HK-2 (cell line): ENCODE measurements around the gene PARVB.

Experiments
- DNase-seq: peaks from one replicate; pipeline ENCODE4 v3.0.0-alpha.2; 2018; ENCODE audit not compliant: unreplicated experiment

PARVB gene

GRCh38 chr22:44181912-44182587 lies 157.9 kb downstream of the PARVB start:
- DNase-seq: no peak

GRCh38 chr22:44182588-44183286 lies 158.6 kb downstream of the PARVB start:
- no peak for DNase-seq

GRCh38 chr22:44183287-44183588 lies 159.1 kb downstream of the PARVB start:
- no peak for DNase-seq

GRCh38 chr22:44184006-44184405 lies 159.9 kb downstream of the PARVB start:
- DNase-seq: no peak

GRCh38 chr22:44185237-44186120 lies 161.4 kb downstream of the PARVB start:
- DNase-seq: no peak

- no peak for DNase-seq
Measured at GRCh38 chr22:44186121-44186510, 162.0 kb downstream of the PARVB start.

GRCh38 chr22:44186737-44187136 lies 162.6 kb downstream of the PARVB start:
- DNase-seq: no peak

GRCh38 chr22:44187652-44188230 lies 163.6 kb downstream of the PARVB start:
- no peak for DNase-seq

GRCh38 chr22:44188316-44188715 lies 164.2 kb downstream of the PARVB start:
- DNase-seq: no peak

- DNase-seq: no peak
Measured at GRCh38 chr22:44188986-44189630, 165.0 kb downstream of the PARVB start.

- DNase-seq: no peak
Measured at GRCh38 chr22:44190381-44190976, 166.4 kb downstream of the PARVB start.

- no peak for DNase-seq
Measured at GRCh38 chr22:44191036-44191454, 166.9 kb downstream of the PARVB start.

- no peak for DNase-seq
Measured at GRCh38 chr22:44192098-44192815, 168.2 kb downstream of the PARVB start.

GRCh38 chr22:44192816-44193534 lies 168.9 kb downstream of the PARVB start:
- no peak for DNase-seq

- DNase-seq: no peak
Measured at GRCh38 chr22:44193535-44193891, 169.4 kb downstream of the PARVB start.

- DNase-seq: no peak
Measured at GRCh38 chr22:44194569-44194968, 170.5 kb downstream of the PARVB start.

- no peak for DNase-seq
Measured at GRCh38 chr22:44195189-44195871, 171.2 kb downstream of the PARVB start.

- no peak for DNase-seq
Measured at GRCh38 chr22:44196241-44196640, 172.1 kb downstream of the PARVB start.

- DNase-seq: no peak
Measured at GRCh38 chr22:44196731-44197131, 172.6 kb downstream of the PARVB start.

- no peak for DNase-seq
Measured at GRCh38 chr22:44197271-44197670, 173.2 kb downstream of the PARVB start.
